Muscle of arm (tissue), 14 donors: ENCODE results near the gene GBA3. TPM values are rescaled to one million over a fixed set of nuclear protein-coding genes. Genes with fewer than 3 reads are reported as not detected.

ENCODE experiments used
- DNase-seq: peaks from one replicate; pipeline ENCODE4 v3.0.0-alpha.2; 2013
- long read RNA-seq, 11 donors: transcript quantifications; one replicate each; lab custom pipeline, GENCODE V29; 2026
- polyA plus RNA-seq, 12 donors: library from polyadenylated mRNA; unstranded; fragments of 120-200 nt; gene quantifications; one replicate each; pipeline ENCODE4 v1.2.1, GENCODE V29; 2013; ENCODE audit not compliant: insufficient read length in 12 of 12

The GBA3 gene
- polyA plus RNA-seq, result under 1 TPM in 9 of 12 donors, not detected in 3; 0.12 to 0.50 (median 0.39) TPM
- long read RNA-seq, donor 1, transcript GBA3-203 (5 exons, 2,164 nt), result major isoform, 10 of 92 reads
- long read RNA-seq, donor 1, partial matches to known transcripts, result 24 of 92 reads
- long read RNA-seq, donor 1, other reads (novel, unspliced or antisense), result 55 of 92 reads
- long read RNA-seq, donor 2, result 0 reads
- long read RNA-seq, donor 3, result 0 reads
- long read RNA-seq, donor 4, result 0 reads
- long read RNA-seq, donor 5, result 0 reads
- long read RNA-seq, donor 6, result 0 reads
- long read RNA-seq, donor 7, result 0 reads
- long read RNA-seq, donor 8, partial matches to known transcripts, result 0 of 1 reads
- long read RNA-seq, donor 8, other reads (novel, unspliced or antisense), result 0 of 1 reads
- long read RNA-seq, donor 9, result 0 reads
- long read RNA-seq, donor 10, result 0 reads
- long read RNA-seq, donor 11, result 0 reads

DNA sequence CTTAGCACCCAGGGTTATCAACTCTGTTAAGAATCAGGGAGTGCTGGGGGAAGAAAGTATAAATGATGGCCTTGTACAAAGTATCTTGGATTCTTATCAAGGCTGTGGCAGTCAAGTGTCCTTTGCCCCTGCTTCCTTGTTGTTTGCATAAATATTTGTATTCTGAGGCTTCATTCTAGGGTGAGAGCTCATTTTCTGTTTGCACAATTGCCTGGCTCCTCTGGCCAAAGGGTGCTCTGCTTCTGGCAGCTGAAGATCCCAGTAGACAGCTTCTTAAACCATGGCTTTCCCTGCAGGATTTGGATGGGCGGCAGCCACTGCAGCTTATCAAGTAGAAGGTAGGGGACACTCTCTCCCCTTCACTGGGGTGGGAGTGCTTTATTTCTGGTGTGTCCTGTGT lies at the start of gene GBA3:
TSS of gene GBA3 (plus strand) at position 202 of the 400 bp plus-strand sequence.
- DNase-seq, result no peak

DNA sequence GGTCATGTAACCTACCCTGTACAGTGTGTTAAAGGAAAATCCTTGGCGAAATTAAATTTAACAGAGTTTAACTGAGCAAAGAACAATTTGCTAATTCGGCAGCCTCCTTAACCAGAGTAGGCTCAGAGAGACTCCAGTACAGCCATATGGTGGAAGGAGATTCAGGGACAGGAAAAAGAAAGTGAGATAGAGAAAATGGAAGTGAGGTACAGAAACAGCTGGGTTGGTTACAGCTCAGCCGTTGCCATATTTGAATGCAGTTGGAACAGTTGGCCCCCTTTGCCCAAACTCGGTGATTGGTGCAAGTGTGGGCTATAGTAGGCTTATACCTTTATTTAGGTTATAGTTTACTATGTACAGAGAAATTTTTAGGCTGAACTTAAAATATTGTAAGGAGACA lies 48.8 kb upstream of the GBA3 start:
- no peak for DNase-seq

DNA sequence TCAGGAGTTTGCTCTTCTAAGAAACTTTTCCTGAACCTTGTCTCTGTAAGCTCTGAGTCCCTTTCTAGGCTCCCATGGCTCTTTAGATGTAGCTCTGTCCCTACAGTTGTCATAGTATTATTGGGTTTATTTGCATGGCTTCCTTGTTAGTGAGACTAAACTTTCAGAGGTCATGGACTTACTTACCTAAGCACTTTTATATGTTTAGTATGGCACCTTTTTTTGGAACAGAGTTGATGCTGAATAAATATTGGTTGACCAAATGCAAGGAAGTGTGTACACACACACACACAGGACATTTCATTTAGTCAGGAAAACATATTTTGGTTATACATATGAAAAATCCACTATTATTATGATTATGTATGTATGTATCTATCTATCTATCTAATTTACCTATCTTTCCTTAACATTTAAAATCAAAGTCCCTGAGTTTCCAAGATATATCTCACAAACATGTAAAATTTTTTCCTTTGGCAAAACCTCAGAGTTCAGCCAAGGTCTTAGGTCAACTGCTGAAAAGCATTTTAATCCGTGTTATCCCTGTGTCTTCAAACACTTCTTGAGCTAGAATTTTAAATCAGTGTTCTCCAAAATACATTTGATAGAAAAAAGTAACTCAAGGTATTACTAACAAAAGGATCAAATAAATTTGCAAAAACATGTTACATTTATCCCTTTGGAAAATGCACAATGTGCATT lies 47.1 kb upstream of the GBA3 start:
- DNase-seq, result no peak

DNA sequence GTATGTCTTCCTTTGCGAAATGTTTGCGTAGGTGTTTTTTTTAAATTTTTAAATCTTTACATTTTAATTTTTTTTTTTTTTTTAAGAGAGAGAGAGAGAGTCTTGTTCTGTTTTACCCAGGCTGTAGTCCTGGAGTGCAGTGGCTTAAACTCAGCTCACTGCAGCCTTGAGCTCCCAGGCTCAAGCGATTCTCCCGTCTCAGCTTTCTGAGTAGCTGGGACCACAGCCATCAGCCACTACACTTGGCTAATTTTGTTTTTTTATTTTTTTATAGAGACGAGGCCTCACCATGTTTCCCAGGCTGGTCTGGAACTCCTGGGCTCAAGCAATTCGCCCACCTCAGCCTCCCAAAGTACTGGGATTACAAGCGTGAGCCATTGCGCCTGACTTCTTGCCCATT lies 43.7 kb upstream of the GBA3 start:
- no peak for DNase-seq

DNA sequence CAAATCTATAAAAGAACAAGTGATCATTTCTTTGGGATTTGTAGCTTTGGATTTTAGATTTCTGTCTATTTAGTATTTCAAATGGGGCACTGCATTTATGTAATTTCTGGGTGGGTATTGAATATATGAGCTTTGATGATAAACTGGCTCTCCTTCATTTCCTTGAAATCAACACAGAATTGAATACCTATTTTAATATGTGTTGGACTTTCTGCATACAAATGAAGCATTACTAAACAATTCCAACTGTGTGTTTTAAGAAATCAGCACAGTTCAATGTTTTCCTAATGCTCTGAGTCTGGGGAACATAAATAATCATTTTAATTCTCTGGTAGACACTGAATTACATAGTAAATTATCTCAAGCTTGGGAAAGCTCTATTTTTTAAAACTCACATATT lies 42.0 kb upstream of the GBA3 start:
- no peak for DNase-seq

DNA sequence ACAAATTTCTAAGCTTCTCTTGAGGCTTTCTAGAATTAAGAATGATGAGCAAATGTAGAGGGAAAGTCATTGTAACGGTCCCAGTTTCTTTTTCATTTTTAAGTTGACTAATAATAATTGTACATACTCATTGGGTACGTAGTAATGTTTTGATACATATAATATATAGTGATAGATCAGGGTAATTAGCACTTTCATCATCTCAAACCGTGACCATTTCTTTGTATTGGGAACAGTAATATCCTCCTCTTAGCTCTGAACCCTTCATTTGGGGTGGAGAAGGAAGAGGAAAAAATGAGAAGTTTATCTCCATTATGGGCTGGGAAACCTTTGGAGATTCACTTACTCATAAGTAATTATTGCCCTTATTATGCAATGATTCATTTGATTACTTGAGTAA lies 39.0 kb upstream of the GBA3 start:
- no peak for DNase-seq

DNA sequence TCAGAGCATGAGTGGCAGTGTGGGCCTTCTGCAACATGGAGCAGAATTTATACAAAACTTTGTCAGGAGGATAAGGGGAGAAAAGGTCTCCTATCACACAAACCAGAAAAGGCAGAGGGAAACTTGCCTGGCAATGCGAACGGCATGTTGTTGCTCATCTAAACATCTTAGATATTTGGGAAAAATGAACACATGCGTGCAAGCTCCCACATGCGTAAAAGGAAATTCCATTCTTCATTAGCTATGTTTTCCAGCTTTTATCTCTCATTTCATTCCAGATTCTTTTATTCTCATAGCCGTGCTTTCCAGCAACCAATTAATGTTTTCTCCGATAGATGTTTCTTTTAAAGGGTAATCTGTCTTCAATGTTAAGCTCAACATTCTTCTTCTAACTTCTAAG lies 31.3 kb upstream of the GBA3 start:
- DNase-seq, result no peak

DNA sequence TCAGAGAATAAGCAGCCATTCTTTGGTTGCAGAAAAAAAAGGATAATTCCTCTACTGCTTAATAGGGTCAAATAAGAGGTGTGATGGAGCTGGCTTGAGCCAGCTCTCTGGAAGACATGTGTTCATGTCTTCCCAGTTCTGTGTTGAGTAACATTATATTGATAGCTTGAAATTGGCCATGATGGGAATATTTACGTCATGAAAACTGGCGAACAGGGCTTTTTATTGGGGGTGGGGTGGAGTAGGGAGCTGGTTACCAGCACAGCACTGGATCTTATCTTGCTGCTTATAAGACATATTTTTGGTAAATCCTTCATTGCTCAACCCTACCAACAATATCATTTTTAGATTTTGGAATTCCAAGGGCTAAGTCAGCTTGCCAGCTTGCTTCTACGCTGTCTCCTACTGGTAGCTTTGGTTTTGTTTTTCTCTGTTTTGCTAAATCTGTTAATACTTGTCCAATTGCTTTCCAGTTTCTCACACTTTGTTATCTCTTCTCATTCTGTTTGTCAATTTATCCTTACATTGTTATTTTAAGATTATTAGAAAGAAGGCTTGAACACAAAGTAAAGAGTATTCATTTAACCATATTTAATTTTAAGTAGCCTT lies 25.3 kb upstream of the GBA3 start:
- no peak for DNase-seq

DNA sequence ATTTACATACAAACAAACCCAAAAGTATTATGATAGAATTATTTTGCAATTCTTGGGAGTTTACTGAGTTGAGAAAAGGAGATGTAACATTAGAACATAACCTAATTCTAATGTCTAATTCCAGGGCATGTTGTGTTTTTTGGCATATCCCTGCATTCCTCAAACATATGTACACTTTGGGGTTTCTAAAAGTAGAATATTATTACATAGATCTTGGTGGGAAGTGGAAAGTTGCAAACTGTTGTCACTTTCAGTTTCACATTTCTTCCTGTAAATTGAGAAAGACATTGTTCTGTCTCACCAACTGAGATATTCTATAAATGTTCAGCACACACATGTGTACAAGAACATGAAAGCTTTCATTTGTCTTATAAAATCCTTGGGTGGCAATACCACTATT lies 24.4 kb upstream of the GBA3 start:
- DNase-seq, result peak; percentile 57

DNA sequence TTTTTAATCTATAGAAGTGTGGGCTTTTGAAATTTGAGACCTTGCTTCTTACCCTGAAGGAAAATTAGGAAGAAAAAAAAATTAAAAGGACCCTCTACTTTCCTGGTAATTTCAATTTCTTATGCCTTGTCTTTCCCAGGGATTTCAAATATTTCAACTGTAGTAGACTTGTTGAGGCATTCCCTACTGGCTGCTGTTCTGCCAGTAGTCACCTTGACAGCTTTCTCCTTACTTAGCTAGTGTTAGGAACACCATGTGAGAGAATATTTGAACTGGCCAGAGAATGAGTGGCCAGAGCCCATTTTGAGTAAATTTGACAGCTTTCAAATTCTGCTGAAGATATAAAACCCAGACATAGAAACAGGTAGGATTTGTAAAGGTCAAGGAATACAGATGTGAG lies 24.0 kb upstream of the GBA3 start:
- DNase-seq, result no peak

DNA sequence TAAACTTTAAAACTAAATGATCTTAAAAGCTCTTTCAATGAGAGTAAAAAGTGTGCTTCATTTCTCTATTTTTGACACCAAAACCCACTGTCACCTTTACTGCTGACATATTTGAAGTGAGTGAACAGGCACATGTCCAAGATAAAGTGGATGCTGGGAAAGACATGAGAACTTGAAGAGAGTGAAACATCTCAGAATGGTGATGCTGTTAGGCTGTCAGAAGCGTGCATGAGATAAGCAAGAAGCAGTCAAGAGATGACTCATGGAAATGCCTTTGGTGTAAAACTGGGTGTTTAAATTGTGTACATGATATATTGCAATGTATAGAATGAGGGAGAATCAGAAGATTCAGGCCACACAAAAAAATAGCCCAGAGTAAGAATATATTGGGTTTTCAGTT lies 21.8 kb upstream of the GBA3 start:
- no peak for DNase-seq

DNA sequence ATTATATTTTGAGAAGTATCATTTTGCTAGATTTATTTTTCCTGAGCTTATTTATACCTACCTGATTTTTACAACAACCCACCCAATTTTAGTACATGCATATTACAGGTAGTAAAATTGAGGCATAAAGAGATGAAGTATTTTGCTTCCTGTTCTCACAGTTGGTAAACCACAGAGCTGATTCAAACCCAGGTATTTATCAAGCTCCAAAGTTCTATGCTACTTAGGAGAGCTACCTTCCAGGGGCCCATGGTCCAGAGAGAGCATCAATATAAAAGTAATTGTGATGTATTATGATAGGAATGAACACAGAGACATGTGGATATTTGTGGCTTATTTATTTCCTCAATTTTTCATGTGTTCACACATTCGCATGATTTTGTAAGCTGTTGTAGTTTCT lies 20.2 kb upstream of the GBA3 start:
- DNase-seq, result no peak

DNA sequence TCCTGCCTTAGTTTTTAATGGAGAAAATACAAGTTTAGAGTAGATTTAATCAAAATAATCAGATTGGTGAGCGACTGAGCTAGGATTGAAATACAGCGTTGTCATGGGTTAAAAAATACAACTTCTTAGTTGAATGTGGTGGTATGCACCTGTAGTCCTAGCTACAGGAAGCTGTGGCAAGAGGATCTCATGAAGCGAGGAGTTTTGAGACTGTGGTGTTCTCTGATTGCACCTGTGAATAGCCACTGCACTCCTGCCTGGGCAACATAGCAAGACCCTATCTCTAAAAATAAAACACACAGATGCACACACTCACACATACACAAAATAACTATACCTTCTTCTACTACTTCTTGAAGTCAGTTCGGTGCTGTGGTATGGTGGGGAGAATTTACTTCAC lies 19.8 kb upstream of the GBA3 start:
- no peak for DNase-seq

DNA sequence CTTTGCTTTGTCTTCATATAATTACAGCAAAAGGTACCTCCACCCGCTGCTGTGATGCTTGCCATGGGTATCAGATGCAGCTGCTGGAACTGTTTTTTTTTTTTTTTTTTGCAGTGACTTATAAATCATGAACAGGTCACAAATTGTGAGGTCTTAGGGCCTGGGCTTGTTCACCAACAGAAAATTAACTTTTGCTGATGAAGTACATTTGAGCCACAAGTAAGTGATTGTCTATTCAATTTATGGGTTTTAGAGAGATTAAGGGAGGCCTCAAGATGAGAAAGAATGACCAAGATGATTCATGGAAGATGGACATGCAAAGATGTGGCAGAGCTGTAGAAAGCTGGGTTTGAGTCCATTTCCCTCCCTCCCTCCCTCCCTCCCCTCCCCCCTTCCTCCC lies 18.0 kb upstream of the GBA3 start:
- DNase-seq, result no peak

DNA sequence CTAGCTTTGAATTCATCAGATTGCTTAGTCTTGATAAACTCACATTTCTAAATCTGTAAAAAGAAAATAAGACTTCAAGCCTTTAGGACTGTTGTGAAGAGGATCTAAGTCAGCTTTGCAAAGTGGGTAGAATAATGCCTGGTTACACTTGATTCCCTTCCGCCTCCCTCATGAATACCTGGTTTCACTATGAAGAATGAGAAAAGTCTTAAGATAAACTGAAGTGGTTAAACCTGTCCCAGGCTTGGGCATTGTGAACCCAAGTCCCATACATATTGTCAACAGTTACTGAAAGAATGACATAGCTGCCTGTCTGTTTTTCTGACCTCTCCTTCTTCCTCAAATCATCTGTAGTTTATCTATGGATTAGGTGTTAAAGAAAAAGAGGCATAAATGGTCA lies 16.7 kb upstream of the GBA3 start:
- DNase-seq, result no peak

DNA sequence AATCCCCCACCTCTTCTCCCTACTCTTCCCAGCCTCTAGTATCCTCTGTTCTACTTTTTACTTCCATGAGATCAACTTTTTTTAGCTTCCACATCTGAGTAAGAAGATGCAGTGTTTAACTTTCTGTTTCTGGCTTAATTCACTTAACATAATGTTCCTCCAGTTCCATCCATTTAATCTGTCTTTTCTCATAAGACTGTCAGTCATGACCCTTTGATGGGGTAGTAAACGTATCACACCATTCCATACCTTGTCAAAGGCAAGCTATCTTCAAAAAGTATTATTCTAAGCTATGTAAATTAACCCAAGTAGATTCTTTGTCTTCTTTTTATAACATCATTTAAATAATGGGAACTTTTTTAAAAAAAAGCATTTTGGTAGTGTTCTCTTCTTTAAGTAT lies 15.0 kb upstream of the GBA3 start:
- DNase-seq, result no peak

DNA sequence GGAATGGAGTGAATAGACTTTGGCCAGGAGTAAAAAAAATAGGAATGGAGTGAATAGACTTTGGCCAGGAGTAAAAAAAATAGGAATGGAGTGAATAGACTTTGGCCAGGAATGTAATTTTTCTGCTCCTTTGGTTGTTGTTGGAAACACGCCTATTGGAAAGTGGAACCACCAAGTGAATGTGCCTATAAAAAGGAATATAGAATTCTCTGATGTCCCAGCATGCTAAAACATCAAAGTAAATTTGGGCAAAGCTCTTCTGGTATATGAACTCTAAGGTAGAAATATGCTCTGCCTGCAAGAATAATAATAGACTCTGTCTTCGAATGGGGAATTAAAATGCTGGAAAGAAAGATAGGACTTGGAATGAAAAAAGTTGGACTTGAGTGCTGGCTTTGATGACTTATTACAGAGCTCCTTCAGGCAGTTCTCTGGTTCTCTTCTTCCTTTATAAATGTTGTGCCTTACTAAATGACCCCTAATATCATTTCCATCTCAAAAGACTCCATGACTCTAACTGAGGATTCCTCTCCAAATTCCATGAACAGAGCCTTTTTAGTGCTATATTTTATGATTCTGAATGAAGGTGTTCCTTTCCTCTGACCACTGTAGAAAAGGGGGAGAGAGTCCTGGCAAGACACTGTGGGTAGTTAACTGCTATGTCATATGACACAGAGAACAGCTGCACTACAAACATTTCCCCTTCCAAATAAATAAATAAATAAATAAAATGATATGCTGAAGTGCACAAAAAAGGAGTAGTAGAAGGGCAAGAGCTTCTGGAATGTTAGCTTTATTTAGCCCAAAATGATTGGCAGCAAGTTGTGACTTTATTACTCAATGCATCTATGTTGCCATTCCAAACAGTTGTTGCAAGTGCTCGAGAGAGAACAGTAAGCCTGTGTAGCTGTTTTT lies 13.5 kb upstream of the GBA3 start:
- DNase-seq, result peak; percentile 84

DNA sequence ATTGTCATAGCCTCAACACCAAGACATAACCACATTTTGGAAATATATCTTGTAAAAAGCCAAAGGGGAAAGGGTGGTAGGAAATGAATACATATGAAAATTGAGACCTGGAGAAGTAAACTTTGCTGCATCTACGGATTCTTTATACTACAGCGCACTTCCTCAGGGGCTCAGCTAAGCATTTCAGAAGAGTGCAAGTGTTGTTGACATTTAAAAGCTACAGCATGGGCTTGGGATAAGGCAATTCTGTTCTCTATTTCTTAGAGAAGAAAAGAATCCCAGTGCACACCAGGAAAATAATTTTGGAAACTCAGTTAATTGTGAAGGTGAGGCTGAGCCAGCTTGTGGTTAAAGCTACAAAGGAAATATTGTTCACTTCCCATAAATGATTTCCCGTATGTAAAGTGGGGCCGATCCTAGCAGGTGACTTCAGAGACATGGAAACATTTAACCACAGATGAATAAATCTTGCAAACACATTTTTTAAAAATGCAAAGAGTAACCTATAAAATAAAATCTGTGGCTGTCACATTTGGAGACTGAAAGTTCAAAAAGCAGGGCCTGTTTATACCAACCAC lies 12.6 kb upstream of the GBA3 start:
- DNase-seq, result no peak

DNA sequence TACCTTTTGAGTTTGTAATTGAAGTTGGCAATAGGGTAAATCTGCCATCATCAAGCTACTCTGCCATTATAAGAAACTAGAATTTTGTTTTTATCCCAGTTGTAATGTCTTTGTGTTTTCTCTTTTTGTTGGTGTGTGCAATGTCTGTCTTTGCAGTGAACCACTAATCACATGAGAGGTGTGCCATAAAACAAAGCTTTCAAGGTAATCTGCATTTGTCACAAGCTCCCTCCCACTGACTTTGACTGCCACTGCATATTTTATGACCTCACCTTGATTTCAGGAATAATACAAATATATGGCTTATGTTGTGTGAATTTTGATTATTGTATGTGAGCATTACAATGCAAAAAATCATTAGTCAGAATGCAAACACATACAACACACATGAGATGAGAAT lies 9.0 kb upstream of the GBA3 start:
- DNase-seq, result no peak

DNA sequence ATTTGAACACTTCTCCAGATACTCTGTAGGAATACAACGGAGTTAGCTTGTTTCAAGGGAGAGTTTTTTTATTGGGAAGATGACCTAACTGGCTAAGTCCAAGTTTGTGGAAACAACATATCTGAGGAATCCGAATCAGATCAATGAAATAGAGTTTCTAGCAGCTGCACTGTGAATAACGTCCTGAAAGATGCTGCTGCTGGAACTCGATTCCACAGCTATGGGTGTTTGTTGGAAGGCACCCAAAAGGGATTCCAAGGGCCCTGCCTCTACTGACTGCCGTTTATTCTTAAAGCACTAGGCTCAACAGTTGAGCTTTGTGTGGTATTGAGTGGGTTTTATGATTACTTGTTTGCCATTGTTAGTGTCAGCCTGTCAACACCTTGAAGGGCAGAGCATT lies 6.6 kb upstream of the GBA3 start:
- DNase-seq, result peak; percentile 77

DNA sequence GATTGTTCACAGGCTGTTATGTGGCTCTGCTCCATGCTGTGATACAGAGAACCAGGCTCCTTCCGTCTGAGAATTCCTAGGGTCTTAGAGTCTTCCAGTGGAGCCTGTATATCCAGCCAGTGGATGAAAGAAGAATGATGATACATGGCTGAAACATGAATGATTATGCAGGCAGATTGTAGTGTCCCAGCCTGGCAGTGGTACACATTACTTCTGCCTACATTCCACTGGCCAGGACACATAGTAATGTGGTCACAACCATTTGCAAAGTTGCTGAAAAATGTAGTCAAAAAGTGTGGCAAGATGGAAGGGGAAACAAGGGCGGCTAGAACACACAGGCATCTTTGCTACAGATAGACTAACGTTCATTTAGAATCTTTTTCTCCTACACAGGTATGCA lies 4.5 kb upstream of the GBA3 start:
- no peak for DNase-seq

DNA sequence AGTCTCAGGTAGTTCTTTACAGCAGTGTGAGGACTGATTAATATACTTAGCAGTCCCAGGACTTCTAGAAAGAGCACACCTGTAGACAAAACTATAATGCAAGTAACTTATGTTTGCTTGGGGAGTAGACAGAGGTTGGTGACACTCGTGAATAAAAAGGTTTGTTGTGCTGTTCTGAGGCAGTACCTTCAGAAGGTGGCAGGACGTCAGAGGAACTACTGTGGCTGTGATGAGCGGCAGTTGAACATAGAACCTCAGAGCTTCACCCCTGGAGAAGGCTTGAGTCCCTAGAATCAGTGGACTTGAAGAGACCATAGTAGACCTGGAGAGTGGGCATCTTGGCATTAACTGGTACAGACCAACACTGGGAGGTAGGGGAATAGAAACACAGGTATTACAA lies 3.3 kb upstream of the GBA3 start:
- no peak for DNase-seq
